Right forelimb (tissue), 1 donor: ENCODE measurements around the gene TMC4.
A peak's percentile ranks its signal among the peaks of the same experiment; 100 is the strongest.
"Not testable (repeated sequence)": the region's sequence is repeated elsewhere in the genome, so short reads cannot be mapped to it uniquely, and the experiment has no call there.

Source experiments
- DNase-seq: peaks from one replicate; pipeline ENCODE4 v3.0.0-alpha.2; 2018

TMC4 gene, protein sequence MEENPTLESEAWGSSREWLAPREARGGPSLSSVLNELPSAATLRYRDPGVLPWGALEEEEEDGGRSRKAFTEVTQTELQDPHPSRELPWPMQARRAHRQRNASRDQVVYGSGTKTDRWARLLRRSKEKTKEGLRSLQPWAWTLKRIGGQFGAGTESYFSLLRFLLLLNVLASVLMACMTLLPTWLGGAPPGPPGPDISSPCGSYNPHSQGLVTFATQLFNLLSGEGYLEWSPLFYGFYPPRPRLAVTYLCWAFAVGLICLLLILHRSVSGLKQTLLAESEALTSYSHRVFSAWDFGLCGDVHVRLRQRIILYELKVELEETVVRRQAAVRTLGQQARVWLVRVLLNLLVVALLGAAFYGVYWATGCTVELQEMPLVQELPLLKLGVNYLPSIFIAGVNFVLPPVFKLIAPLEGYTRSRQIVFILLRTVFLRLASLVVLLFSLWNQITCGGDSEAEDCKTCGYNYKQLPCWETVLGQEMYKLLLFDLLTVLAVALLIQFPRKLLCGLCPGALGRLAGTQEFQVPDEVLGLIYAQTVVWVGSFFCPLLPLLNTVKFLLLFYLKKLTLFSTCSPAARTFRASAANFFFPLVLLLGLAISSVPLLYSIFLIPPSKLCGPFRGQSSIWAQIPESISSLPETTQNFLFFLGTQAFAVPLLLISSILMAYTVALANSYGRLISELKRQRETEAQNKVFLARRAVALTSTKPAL

GRCh38 chr19:54172471-54173358 is at the start of gene TMC4:
Gene TMC4 (minus strand): TSS chr19:54173160. CDS start chr19:54173117, 43 bp downstream.
- no peak for DNase-seq

- DNase-seq = not testable (repeated sequence)
Measured at GRCh38 chr19:54221947-54222346, 49.0 kb upstream of the TMC4 start.

DNA sequence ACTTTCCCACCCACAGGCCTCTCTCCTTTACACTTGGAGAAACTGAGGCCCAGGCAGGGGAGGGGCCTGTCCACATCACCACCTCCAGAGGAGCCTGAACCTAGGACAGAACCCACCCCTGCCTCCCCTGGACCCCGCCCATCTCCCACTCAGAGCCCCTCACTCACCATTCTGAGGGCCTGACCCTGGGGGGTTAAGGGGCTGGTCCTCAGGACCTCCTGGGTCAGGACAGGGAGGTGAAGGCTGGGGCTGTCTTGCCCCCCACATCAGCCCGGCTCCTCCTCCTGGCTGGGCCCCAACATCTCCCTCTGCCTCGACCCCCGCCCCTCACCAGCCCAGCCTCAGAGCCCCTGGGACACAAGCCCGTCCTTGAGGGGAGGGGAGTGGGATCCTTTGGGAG is 46.7 kb upstream of the TMC4 start:
- not testable (repeated sequence) for DNase-seq

DNA sequence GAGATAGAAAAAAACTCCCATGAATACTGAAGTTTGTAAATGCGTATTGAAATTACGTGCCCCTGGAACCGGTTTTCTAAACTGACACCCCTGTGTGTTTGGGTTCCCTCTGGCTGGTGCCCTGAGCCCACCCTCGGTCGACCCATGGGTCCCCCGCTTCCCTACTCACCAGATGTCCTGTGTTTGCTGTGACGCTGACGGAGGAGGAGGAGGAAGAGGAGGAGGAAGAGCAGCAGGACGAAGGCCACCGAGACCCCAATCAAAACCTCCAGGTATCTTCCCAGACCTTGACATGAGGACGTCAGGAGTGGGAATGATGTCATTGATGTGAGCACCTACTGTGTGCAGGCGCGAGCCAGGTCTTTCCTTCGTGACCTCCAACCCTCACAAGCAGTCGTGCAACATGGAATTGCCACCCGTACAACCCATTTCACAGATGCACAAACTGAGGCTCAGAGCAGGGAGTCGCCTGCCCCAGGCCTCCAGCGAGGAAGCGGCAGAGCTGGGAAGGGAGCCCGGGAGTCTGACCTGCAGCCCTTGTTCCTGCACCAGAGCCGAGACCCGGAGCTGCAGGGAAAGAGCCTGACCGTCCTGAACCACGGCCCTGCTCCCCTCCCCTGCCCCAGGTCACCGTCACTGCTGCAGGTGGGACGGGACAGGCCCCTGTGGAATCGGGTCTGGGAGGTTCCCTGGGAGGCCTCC is 46.2 kb upstream of the TMC4 start:
- no peak for DNase-seq

DNA sequence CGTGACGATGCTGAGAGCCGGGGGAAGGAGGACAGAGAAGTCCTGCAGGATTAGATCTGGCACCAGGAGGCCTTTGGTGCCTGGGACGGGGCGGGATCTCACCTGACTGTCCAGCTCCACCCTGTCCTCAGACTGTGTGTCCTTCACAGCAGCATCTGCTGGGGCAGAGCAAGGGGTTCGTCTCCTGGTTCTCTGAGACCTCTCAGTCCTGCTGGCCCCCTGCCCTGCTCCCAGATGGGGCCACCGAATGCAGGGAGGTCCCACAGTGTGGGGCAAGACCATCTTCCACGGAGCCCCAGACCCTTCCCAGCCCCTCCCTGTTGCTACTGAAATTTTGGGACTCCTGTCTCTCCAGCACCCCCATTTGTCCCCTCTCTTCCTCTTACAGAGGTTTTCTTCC is 45.3 kb upstream of the TMC4 start:
- no peak for DNase-seq

GRCh38 chr19:54217517-54218247 is 44.7 kb upstream of the TMC4 start:
- not testable (repeated sequence) for DNase-seq

- no peak for DNase-seq
Measured at GRCh38 chr19:54216869-54217268, 43.9 kb upstream of the TMC4 start.

GRCh38 chr19:54214734-54215133 is 41.8 kb upstream of the TMC4 start:
- not testable (repeated sequence) for DNase-seq

GRCh38 chr19:54214217-54214616 is 41.3 kb upstream of the TMC4 start:
- not testable (repeated sequence) for DNase-seq

DNA sequence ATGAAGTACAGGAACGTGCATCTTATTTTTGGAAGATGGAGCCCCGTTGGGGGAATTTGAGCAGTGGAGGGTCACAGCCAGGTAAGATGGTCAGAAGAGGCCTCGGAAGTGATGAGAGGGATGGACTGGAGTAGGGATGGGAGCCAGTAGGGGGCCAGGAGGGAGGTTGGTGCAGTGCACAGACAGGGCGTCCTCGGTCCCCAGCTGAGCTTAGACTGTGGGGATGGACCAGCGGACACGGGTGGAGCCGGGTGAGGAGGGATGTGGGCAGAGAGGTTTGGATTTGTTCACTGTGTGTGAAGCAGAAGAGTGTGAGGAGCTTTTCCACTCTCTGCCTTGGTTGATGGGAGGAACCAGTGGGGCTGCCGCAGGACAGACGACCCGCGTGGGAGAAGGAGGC is 38.3 kb upstream of the TMC4 start:
- no peak for DNase-seq

DNA sequence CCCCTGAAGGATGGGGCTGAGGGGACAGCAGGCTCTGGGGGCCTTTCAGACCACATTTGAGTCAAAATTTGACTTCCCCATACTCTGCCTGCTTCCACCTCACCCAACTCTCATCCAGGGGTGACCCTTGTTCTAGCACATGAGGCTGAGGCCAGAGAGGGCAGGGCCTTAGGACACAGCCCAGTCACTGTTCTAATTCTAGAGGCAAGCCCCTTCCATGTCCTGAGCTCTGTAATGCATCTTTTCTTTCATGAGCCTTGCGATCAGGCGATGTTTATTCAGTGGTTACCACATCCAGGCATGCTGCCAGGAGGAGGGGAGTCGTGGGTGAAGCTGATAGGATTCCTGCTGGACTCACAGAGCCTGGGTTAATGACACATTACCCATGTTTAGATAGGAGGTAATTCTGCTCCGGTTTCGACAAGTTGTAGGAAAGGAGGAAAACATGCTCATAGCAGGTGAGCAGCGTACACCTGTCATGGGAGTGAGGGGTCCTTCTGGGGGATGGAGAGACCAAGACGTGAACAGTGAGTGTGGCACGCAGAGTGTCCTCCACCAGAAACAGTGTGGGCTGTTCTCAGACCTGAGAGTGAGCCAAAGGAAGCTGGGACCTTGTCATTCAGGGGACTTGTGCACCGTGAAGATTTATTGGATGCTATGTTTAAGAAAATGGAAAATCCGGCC is 37.0 kb upstream of the TMC4 start:
- peak; percentile 75 for DNase-seq

DNA sequence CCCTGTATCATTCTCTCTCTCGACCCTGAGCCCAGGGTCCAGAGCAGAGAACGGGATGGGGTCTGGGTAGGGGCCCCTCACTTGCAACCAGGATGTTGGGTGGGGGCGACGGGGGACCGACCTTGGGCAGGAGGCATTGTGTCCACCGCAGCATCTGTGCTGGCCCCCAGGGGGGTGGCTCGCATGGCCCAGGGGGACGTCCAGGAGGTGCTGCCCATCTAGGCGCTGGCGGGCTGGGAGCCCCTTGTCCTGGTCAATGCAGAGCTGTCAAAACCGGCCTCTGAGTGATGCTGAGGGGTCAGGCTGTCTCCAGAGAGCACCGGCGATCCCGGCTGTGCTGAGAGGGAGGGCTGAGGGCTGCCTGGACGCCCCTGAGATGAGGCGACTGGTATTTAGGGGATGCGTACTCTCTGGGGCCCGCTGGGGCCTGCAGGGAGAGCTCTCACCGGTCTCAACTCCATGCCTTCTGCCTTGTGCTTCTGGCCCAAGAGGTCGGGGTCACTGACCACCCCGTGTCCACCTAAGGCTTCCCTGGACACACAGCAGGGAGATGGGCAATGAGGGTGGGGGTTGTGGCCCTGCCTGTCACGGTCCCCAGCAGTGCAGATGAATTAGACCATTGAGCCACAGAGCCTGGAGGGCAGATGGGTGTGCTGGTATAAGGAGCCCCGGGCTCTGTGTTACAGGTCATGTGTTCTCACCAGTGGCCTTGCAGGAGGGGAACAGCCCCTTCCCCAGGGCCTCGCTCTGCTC is 36.3 kb upstream of the TMC4 start:
- DNase-seq = no peak

DNA sequence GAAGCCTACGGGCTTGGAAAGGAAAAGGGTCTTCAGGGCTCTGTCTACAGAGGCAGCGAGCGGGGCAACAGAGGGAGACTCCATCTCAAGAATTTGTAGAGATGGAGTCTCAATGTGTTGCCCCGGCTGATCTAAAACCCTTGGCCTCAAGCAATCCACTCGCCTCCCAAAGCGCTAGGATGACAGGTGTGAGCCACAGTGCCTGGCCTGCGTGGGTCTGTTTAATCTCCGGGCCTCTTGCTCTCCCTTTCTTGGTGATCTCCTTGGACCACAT is 35.8 kb upstream of the TMC4 start:
- no peak for DNase-seq

DNA sequence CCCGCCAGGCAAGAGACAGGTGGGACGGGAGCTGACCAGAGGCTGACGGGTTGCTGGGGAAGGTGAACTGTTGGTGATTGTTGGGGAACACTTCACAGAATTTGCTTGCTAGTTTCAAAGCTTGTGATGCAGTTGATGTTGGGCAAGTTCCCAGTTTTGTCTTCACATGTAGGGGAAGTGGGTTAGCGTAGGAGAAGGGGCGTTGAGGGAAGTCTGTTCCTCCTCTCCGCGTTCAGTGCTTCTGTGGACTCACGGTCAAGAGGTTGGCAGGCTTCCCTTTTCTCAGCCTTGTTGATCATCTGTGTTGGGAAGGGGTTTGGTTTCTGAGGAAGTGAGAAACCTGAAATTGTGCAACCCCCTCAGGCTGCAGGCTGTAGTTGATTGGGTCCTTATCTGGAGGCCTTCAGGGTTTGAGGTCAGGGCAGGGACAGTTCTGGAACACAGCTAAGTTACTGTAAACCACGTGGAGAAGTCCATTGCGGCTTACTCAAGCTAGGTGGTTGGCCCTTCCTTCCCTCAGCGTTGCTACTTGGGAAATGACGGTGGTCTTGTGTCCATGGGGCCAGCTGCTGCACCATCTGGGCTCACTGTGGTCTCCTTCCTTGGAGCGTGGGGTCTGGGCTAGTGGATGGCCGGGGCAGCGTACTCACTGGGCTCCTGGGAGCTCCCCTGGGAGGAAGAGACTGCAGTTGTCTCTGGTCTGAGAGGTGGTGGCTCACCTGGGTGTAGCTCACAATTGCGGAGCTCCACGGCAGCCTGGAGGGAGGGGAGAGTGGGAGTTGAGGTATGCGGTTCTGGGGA is 35.2 kb upstream of the TMC4 start:
- DNase-seq = peak; percentile 56

DNA sequence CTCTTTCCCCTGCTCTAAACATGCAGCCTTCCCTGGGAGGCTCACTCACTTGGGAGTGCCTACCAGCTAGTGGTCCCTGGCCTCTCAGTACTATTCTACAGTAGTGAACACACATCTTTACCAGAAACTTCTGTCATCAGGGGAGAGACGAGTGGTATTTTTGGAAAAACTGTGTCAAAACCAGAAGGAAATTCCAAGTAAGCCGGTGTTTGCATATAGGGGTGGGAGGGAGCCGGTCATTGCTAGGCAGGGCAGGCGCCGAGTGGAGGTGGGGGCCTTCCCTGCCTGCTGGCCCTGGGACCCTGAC is 34.7 kb upstream of the TMC4 start:
- no peak for DNase-seq

- DNase-seq = not testable (repeated sequence)
Measured at GRCh38 chr19:54207193-54207592, 34.2 kb upstream of the TMC4 start.

GRCh38 chr19:54206831-54207177 is 33.8 kb upstream of the TMC4 start:
- no peak for DNase-seq

GRCh38 chr19:54206030-54206830 is 33.3 kb upstream of the TMC4 start:
- no peak for DNase-seq

- no peak for DNase-seq
Measured at GRCh38 chr19:54204767-54205468, 32.0 kb upstream of the TMC4 start.
